WTC11 (cell line): ENCODE data around the gene IQCE. TPM values are rescaled to one million over a fixed set of nuclear protein-coding genes. Genes with fewer than 3 reads are reported as not detected.

Experiments used
- ATAC-seq: fragments of 200-7000 bp; cut with Tn5 transposase; 2 replicates; pipeline ENCODE4 v1.10.0; 2021; ENCODE audit warnings: mild to moderate bottlenecking, moderate library complexity
- CTCF ChIA-PET: fragments of 300-600 bp; sonication (Branson Sonifier 250); formaldehyde crosslinking; loops from one replicate; lab custom pipeline; 2021; ENCODE audit warnings: antibody characterized with exemption; lab: Charles Lee
- POLR2A ChIA-PET: fragments of 350-600 bp; sonication (Branson Sonifier 250); formaldehyde crosslinking; loops from one replicate; lab custom pipeline; 2021; ENCODE audit warnings: antibody characterized with exemption; lab: Charles Lee
- DNase-seq: peaks from one replicate; pipeline ENCODE4 v3.0.0; 2021; ENCODE audit warnings: low spot score
- H3K27ac Mint-ChIP-seq: 2 replicates; pipeline ENCODE4 v1.8.0; 2021; ENCODE audit warnings: mixed read lengths
- H3K27me3 Mint-ChIP-seq: 2 replicates; pipeline ENCODE4 v1.8.0; 2021; ENCODE audit warnings: low read depth, mild to moderate bottlenecking, moderate library complexity, mixed read lengths
- H3K36me3 Mint-ChIP-seq: 2 replicates; pipeline ENCODE4 v1.8.0; 2021; ENCODE audit warnings: mixed read lengths
- H3K4me1 Mint-ChIP-seq: 2 replicates; pipeline ENCODE4 v1.8.0; 2022; ENCODE audit warnings: mixed read lengths
- H3K4me3 Mint-ChIP-seq: 2 replicates; pipeline ENCODE4 v1.8.0; 2021; ENCODE audit warnings: mild to moderate bottlenecking, moderate library complexity, mixed read lengths
- H3K9me3 Mint-ChIP-seq: 2 replicates; pipeline ENCODE4 v1.8.0; 2021; ENCODE audit warnings: mixed read lengths
- ATF1 ChIP-seq: sonication (generic); formaldehyde crosslinking; IDR thresholded peaks from 2 replicates; pipeline ENCODE4 v1.8.1; 2023; ENCODE audit warnings: mild to moderate bottlenecking, moderate library complexity, missing genetic modification reagents
- ATF6 ChIP-seq: sonication (generic); formaldehyde crosslinking; IDR thresholded peaks from 2 replicates; pipeline ENCODE4 v1.8.1; 2023; ENCODE audit warnings: mild to moderate bottlenecking, missing genetic modification reagents
- ETV6 ChIP-seq: sonication (generic); formaldehyde crosslinking; IDR thresholded peaks from 2 replicates; pipeline ENCODE4 v1.8.1; 2022; ENCODE audit warnings: mild to moderate bottlenecking, missing genetic modification reagents
- FOXK1 ChIP-seq: sonication (generic); formaldehyde crosslinking; IDR thresholded peaks from 2 replicates; pipeline ENCODE4 v1.8.0; 2022; ENCODE audit warnings: mild to moderate bottlenecking, moderate library complexity, missing genetic modification reagents
- FOXP4 ChIP-seq: sonication (generic); formaldehyde crosslinking; IDR thresholded peaks from 2 replicates; pipeline ENCODE4 v1.8.0; 2022; ENCODE audit warnings: mild to moderate bottlenecking, missing genetic modification reagents
- GRHL2 ChIP-seq: fragments of 250-450 bp; sonication (Bioruptor Pico); IDR thresholded peaks from 2 replicates; pipeline ENCODE4 v1.8.0; 2022; ENCODE audit warnings: mild to moderate bottlenecking, moderate library complexity; ENCODE audit not compliant: insufficient replicate concordance, severe bottlenecking
- GTF2I ChIP-seq: fragments of 250-450 bp; sonication (Bioruptor Pico); conservative IDR thresholded peaks from 2 replicates; pipeline ENCODE4 v1.4.0; 2021; ENCODE audit warnings: mild to moderate bottlenecking
- JUN ChIP-seq: sonication (generic); formaldehyde crosslinking; IDR thresholded peaks from 2 replicates; pipeline ENCODE4 v1.8.0; 2023; ENCODE audit warnings: mild to moderate bottlenecking, missing genetic modification reagents
- MAX ChIP-seq: sonication (generic); formaldehyde crosslinking; IDR thresholded peaks from 2 replicates; pipeline ENCODE4 v1.8.0; 2022; ENCODE audit warnings: mild to moderate bottlenecking, missing genetic modification reagents
- MLX ChIP-seq: sonication (generic); formaldehyde crosslinking; IDR thresholded peaks from 2 replicates; pipeline ENCODE4 v1.8.1; 2023; ENCODE audit warnings: mild to moderate bottlenecking, missing genetic modification reagents, moderate library complexity
- NFYB ChIP-seq: sonication (generic); formaldehyde crosslinking; conservative IDR thresholded peaks from 2 replicates; pipeline ENCODE4 v1.8.0; 2022; ENCODE audit warnings: low read depth, missing genetic modification reagents
- PRDM15 ChIP-seq: sonication (generic); formaldehyde crosslinking; IDR thresholded peaks from 2 replicates; pipeline ENCODE4 v1.8.0; 2022; ENCODE audit warnings: missing genetic modification reagents
- RELA ChIP-seq: sonication (generic); formaldehyde crosslinking; IDR thresholded peaks from 2 replicates; pipeline ENCODE4 v1.8.1; 2022; ENCODE audit warnings: missing genetic modification reagents, mild to moderate bottlenecking, borderline replicate concordance
- SMAD3 ChIP-seq: sonication (generic); formaldehyde crosslinking; IDR thresholded peaks from 2 replicates; pipeline ENCODE4 v1.8.0; 2022; ENCODE audit warnings: missing genetic modification reagents, mild to moderate bottlenecking, borderline replicate concordance
- ZBTB21 ChIP-seq: sonication (generic); formaldehyde crosslinking; IDR thresholded peaks from 2 replicates; pipeline ENCODE4 v1.8.1; 2023; ENCODE audit warnings: mild to moderate bottlenecking, missing genetic modification reagents, borderline replicate concordance
- ZBTB43 ChIP-seq: sonication (generic); formaldehyde crosslinking; IDR thresholded peaks from 2 replicates; pipeline ENCODE4 v1.8.1; 2023; ENCODE audit warnings: mild to moderate bottlenecking, missing genetic modification reagents
- ZNF121 ChIP-seq: sonication (generic); formaldehyde crosslinking; IDR thresholded peaks from 2 replicates; pipeline ENCODE4 v1.8.0; 2023; ENCODE audit warnings: missing genetic modification reagents
- ZNF232 ChIP-seq: sonication (generic); formaldehyde crosslinking; IDR thresholded peaks from 2 replicates; pipeline ENCODE4 v1.8.0; 2022; ENCODE audit warnings: mild to moderate bottlenecking, missing genetic modification reagents
- ZNF263 ChIP-seq: sonication (generic); formaldehyde crosslinking; IDR thresholded peaks from 2 replicates; pipeline ENCODE4 v1.8.1; 2022; ENCODE audit warnings: low read depth, mild to moderate bottlenecking, moderate library complexity, missing genetic modification reagents
- ZNF512 ChIP-seq: sonication (generic); formaldehyde crosslinking; IDR thresholded peaks from 2 replicates; pipeline ENCODE4 v1.8.1; 2022; ENCODE audit warnings: missing genetic modification reagents, borderline replicate concordance
- total RNA-seq: library from RNA; stranded (reverse); gene quantifications from 3 replicates; pipeline ENCODE4 v1.2.3, GENCODE V29; 2021

Gene IQCE
- total RNA-seq, 1 experiment from 2014 or later = 4.4 TPM

- TF ChIP-seq ZNF512 (CRISPR knock-in tag) (no peak), PRDM15 (CRISPR knock-in tag) (no peak), ATF6 (no peak), ZNF263 (no peak), MLX (CRISPR knock-in tag) (no peak)
These were observed 85.4 kb downstream of the IQCE start (continued) for GRCh38 chr7:2644220-2644561.

- H3K4me1 Mint-ChIP-seq = peaks cover 35% of the 10 kb centered on the region
- peak overlapping the region; percentile 41 for H3K4me3 Mint-ChIP-seq
- DNase-seq = no peak
- peak; percentile 7 for ATAC-seq
- no peak for TF ChIP-seq ATF1 (CRISPR knock-in tag)
- no peak for TF ChIP-seq FOXK1
- no peaks in the 10 kb centered on the region for H3K27me3 Mint-ChIP-seq
- CTCF ChIA-PET = interaction anchor here (0.9 to 4.9 kb wide), 12 partner anchors 9 to 193 kb away, joined by 3 to 32 read pairs (median 5); partner anchors contain the start of gene BRAT1
- H3K36me3 Mint-ChIP-seq = no peaks in the 10 kb centered on the region
- no peaks in the 10 kb centered on the region for H3K9me3 Mint-ChIP-seq
- POLR2A ChIA-PET = interaction anchor here (1.1 to 1.4 kb wide), 6 partner anchors 9 to 121 kb away, joined by 3 to 13 read pairs (median 4); partner anchors contain the start of gene TTYH3
- H3K27ac Mint-ChIP-seq = peak overlapping the region; percentile 96
These were observed 85.9 kb downstream of the IQCE start for GRCh38 chr7:2644562-2645273.

GRCh38 chr7:2645274-2645868 lies 86.6 kb downstream of the IQCE start:
- DNase-seq = no peak
- H3K27me3 Mint-ChIP-seq = no peaks in the 10 kb centered on the region
- peak overlapping the region; percentile 96 for H3K27ac Mint-ChIP-seq
- no peaks in the 10 kb centered on the region; the same call in 1 of the 2 replicates for H3K36me3 Mint-ChIP-seq
- ChIA-PET CTCF (interaction anchor here (0.7 to 4.9 kb wide), 13 partner anchors 9 to 194 kb away, joined by 3 to 32 read pairs (median 5); partner anchors contain the start of gene BRAT1), POLR2A (interaction anchor here (0.6 to 1.4 kb wide), 7 partner anchors 9 to 122 kb away, joined by 3 to 13 read pairs (median 5); partner anchors contain the start of gene TTYH3)
- no peaks in the 10 kb centered on the region for H3K9me3 Mint-ChIP-seq
- peak; percentile 4 for ATAC-seq
- H3K4me3 Mint-ChIP-seq = peak overlapping the region; percentile 41; the same call in 1 of the 2 replicates
- peaks cover 35% of the 10 kb centered on the region for H3K4me1 Mint-ChIP-seq
- no peak for TF ChIP-seq GRHL2 (CRISPR knock-in tag)
- TF ChIP-seq ZNF121 (CRISPR knock-in tag) = no peak
- 0 out of 2 replicates have a peak, but pooled peaks have one; percentile 51 for TF ChIP-seq FOXP4 (CRISPR knock-in tag)
- no peak for TF ChIP-seq ZBTB21 (CRISPR knock-in tag)
- TF ChIP-seq NFYB (CRISPR knock-in tag) = no peak
- TF ChIP-seq ZNF232 (CRISPR knock-in tag) = no peak
- no peak for TF ChIP-seq FOXK1
- no peak for TF ChIP-seq ZBTB43 (CRISPR knock-in tag)
- TF ChIP-seq ETV6 = 0 out of 2 replicates have a peak, but pooled peaks have one; percentile 36
- TF ChIP-seq SMAD3 (CRISPR knock-in tag) = no peak
- no peak for TF ChIP-seq RELA (CRISPR knock-in tag)
- TF ChIP-seq JUN (CRISPR knock-in tag) = no peak
- TF ChIP-seq MAX (CRISPR knock-in tag) = no peak
- no peak for TF ChIP-seq GTF2I (CRISPR knock-in tag)
